Stimulated activated CD8-positive, alpha-beta memory T cell treated with anti-CD3 and anti-CD28 coated beads, Interleukin-15, amount 100 ng/mL, for 24 hours (primary cell): Measurements from ENCODE around the gene COL23A1.

Source experiments
- DNase-seq: peaks from one replicate; pipeline ENCODE4 v3.0.0-alpha.2; 2020; ENCODE audit warnings: low read depth

The COL23A1 gene

GRCh38 chr5:178392931-178393394, 197.2 kb downstream of the COL23A1 start:
- no peak for DNase-seq

GRCh38 chr5:178392386-178392785, 197.8 kb downstream of the COL23A1 start:
- DNase-seq: no peak

DNA sequence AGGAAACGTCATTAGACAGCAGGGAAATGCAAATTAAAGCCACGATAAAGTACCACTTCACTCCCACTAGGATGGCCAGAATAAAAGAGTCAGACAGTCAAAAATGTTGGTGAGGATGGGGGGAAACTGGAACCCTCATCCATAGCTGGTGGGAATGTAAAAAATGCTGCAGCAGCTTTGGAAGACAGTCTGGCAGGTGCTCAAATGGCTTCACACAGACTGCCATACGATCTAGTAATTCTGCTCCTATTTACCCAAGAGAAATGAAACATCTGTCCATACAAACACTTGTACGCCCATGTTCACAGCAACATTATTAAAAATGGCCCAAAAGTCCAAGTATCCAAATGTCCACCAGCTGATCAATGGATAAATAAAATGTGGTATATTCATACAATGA, 198.7 kb downstream of the COL23A1 start:
- DNase-seq: no peak

DNA sequence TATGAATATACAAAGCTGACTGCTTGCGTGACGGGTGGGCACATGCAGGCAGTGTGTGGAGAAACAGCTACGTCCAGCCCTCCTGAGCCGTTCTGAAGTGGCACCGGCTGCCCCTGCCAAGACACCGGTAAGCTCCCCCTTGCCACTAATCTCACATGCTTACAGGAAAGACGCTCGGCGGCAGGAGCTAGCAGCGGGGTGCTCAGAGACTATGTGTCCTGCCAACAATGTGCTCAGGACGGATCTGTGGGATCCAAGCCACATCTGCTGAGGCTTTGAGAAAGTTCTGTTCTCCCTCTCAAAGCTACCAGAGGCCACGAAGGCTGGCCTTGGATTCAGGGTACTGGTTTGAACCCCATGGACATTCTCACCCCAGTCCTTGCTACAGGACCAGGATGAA, 200.4 kb downstream of the COL23A1 start:
- no peak for DNase-seq

- no peak for DNase-seq
Observed at GRCh38 chr5:178389026-178389729, 201.0 kb downstream of the COL23A1 start.

GRCh38 chr5:178388386-178389025, 201.7 kb downstream of the COL23A1 start:
- DNase-seq: no peak

DNA sequence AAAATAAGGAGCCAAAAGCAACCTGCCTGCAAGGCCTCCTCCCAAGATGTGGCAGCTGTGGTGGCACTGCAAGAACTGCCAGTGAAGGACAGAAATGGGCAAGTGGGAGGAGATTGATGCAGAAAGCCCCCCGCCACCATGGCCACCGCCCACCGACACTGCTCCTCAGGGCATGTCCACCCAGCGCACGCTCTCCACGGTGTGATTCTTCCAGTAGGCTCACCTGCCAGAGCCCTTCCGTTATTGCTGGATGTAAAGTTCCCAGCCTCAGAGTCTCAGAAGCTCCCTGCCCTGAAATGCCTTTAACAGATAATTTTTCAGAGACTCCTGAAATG, 202.4 kb downstream of the COL23A1 start:
- DNase-seq: no peak

DNA sequence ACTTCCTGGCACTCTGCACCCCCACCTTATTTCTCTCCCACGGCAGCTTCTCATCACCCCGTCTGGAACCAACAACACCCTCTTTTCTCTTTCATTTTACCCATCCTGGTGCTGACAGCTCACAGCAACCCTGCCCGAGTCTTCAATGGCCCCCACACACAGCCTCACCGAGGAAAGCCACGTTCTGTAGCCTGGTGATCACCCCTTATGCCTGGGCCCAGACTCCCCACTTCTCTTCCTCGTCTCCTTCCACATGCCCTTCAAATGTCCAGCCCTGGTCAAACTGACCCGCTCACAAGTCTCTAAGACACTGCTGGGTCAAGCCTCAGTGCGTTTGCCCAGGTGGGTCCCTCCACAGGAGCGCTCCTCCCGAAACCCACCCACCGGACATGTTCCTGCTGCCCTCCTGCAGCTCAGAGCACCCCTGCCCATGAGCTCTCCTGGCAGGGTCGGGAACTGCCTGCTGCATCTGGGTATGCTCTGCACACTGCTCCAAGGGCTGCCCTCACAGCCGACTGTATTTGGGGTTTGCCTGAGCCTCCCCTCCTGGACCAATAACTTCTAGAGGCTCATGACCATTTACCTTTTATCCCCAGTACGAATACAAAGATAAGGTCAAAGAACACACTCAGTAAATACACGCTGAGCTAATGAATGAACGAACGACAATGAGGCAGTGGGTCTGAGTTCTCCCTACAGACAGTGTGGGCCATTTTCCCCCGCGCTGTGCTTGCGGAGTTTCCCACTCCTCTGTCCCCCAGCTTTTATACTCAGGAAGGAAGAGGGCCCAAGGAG, 202.9 kb downstream of the COL23A1 start:
- DNase-seq: no peak

DNA sequence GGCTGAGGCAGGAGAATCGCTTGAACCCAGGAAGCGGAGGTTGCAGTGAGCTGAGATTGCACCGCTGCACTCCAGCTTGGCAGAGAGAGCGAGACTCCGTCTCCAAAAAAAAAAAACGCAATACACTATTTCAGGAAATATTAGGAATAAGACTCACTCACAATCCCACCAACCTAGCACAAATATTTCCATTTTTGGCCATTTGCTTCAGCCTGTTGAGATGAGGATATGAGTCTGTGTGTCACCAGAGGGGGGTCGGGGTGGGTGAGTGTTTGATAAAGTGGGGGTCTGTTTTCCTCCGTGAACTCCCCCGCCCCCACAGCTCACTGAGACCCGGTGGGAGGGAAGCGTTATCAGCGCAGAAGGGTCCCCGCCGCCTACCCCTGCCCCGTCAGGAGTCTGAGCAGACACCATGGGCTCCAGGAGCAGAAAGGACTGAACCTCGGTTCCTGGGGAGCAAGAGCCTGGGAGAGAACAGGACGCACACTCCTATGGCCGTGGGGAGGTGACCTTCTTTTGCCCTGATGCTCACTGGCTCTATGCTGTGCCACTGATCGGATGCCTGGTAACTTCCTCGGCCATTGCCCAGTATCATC, 203.8 kb downstream of the COL23A1 start:
- DNase-seq: no peak

DNA sequence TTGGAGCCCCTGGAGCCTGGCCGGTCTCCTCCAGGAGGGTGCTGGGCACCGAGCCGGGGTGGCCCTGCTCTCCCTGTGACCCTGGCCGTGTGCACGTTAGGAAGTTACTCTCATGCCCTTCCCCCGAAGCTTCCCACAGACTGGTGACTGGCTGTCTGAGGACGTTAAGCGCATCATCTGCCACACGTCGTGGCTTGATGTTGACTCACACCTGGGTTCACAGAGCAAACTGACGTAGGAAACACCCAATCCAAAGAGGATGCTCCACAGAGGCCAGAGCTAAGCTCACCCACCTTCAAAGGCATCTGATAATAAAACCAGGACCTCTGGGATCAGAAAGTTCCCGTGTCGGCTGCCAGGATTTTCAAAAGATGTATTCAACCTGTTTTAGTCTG, 204.7 kb downstream of the COL23A1 start:
- DNase-seq: no peak

DNA sequence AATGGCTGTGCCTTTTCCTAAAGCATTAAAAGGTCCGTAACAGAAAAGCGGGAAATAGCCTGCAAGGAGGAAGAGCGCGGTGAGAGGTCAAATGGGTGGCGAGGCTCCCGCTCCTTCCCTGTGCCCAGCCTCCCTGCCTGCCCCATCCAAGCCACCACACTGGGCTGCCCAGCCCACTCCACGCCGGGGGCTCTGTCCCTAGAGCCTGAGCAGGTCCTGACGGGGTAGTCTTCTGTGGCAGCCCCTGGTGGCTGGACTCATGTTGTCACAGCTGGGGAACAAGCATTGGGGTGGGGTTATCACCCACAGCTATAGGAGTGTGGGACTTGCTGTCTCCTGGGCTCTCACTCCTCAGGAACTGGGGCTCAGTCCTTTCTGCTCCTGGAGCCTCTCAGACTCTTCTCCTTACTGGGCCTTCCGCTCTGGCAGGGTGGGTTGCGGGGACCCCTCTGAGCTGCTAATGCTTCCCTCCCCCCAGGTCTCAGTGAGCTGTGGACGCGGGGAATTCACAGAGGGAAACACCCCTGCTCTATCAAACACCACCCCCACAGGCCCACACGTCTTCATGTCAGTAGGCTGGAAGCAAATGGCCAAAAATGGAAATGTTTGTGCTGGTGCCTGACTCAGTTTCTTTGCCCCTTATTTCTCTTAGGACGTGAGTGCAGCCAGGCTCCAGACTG, 205.2 kb downstream of the COL23A1 start:
- no peak for DNase-seq

DNA sequence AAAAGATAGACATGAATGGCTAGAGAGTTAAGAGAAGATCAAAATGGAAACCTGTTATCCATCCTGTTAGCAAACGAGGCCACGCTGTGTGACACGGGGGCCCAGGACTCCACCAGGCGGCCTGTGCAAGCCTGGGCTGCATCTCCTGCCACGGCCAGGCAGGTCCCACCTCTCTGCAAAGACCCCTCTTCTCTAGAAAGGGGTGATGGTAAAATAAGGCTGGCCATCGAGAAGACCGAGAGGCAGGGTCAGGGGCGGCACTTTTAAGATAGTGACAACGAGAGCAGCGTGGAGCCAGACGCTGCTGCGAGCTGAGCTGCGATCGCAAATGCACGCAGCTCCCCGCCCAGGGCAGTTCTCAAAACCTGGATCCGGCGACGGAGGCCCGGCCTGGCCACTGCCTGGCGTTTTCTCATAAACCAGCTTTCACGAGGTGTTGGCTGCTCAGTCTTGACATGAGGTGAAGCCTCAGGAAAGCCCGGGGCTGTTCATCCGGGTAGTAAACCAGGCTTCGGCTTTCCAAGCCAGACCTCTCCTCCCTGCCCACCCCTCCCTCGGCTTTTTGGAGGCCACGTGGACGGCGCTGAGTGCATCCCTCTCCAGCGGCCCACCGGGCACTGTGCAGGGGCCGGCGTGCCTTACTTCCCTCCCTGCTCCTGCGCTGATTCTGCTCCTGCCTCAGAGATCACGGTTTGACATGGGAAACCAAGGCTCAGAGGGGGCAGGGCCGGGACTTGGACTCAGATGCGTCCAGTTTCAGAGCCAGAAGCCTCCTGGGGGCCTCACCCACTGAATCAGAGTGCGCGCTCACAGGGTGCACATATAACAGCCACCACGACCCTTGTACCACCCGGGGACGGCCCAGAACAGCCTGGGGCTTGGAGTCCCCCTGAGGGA, 206.0 kb downstream of the COL23A1 start:
- no peak for DNase-seq

DNA sequence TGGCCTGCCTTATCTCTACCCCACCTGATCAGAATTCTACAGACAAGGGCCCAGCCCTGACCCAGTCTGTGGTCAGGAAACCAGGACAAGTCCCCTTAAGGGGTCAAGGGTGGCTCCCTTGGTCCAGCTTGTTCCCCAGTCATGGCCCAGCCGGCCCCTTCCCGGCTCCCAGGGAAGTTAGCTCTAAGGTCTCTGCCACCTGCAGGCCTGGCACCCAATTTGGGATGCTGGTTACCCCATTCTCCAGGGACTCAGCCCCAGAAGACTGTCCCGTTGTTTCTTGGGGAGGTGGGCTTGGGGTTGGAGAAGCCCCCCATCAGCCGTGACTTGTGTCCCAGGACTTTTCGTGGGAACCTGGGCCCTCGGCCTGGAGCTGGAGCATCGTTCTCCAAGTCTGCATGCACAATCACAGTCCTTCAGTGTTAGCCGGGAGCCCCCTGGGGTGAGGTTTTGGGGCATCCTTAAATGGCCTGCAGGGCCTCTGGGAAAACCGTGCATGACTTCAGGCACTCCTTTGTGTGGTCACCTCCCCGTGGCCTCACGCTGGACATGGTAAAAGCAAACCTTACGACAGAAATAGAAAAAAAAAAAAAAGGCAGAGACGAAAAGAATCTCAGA, 206.8 kb downstream of the COL23A1 start:
- DNase-seq: no peak

DNA sequence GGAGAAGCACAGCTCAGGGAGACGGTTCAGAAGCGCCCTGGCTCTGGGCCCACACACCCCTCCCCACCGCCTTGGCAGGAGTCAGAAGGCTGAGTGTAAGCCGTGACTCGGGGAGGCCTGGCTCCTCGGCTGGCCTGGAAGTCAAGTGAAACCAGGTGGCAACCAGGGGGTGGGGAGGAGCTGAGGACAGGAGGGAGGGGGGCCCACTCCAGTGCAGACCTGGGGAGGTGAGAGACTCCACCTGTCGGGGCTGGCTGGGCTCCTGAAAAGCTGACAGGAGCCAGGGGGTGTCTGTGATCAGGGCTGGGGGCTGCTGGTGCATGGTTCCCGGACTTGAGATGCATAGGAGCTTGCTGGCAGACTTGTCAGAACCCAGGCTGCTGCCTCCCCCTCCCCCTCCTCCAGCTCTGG, 207.4 kb downstream of the COL23A1 start:
- DNase-seq: no peak

DNA sequence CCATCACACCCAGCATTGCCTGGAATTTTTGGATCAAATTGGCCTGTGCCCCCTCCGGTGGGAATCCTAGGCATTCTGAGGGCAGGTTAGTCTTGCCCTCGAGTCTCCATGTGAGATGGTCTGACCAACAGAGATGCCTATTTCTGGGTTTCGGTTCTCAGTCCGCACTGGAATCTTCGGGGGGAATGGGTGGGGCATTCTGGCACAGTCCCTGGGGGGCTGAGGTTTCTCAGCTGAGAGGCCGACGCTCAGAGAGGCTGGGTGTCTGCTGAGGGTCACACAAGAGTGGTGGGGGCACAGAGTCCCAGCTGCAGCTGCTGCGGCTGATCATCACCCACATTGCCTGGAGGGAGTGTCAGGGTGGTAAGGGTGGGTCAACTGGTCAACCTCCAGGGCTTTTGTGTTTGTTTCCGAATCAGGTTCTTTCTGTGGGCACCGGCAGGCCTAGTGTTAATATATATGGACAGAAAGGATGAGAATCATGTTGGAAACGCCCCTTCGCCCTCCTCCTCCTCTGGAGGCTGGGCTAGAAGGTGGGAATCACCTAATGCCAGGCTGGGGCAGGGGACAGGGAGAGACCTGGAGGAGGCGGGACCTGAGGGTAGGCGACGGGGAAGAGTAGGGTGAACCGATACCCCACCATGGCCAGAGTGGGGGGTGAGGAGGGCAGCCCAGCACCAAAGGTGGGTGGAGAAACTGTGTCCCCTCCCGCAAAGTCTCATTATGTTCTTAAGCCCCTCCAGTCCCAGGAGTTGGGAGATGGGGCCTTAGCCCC, 208.1 kb downstream of the COL23A1 start:
- no peak for DNase-seq

DNA sequence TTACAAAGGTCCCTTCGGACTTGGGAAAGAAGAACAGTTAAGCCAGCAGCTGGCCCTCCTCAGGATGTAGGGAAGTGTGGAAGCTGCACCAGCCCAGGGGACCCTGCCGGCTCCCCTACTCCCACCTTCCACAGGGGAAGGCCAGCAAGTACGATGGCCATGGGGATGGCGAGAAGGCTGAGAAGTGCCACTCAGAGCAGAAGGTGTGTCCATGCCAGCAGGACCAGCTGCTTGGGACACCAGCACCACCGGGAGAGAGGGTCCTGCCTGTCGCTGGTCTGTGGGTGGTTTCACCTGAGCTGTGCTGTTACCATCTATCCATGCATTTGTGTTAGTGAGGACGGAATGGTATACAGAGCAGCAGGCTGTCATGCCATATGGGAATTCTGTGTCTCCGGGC, 209.0 kb downstream of the COL23A1 start:
- no peak for DNase-seq

GRCh38 chr5:178380541-178381074, 209.6 kb downstream of the COL23A1 start:
- DNase-seq: no peak

GRCh38 chr5:178380086-178380485, 210.1 kb downstream of the COL23A1 start:
- no peak for DNase-seq
